ENCODE data around the gene LMBRD2.

DNA sequence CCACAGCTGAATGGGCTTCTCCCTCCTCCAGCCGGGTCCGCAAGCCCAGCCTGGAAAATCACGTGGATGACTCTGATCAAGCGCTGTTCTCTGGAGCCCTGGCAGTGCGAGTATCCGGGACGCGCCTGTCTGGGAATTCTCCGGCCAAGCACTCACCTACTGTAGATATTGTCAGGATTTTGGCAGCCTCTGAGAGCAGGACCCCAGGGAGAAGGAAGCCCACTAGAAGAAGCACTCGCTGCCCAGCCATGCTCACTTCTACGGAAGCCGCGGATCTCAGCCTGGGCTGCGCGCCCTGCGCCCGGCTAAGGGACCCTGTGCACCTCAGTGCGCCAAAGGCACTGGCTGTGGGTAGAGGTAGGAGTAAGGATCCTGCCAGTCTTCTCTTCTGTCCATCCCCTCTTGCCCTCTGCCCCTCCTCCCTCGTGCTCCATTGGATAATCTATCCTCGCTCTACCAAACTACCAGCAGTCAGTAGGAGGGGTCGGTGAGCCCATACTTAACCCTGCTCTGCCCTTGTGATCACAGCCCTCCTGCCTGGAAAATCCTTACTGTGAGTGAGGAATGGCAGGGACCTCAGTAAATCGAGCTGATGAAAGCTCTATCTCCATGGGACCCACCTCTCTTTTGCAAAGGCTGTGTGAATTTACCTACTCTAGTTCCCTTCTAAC, 85.0 kb downstream of the LMBRD2 start, which contains the start of gene UGT3A2:
- TF ChIP-seq, protein P1, sequence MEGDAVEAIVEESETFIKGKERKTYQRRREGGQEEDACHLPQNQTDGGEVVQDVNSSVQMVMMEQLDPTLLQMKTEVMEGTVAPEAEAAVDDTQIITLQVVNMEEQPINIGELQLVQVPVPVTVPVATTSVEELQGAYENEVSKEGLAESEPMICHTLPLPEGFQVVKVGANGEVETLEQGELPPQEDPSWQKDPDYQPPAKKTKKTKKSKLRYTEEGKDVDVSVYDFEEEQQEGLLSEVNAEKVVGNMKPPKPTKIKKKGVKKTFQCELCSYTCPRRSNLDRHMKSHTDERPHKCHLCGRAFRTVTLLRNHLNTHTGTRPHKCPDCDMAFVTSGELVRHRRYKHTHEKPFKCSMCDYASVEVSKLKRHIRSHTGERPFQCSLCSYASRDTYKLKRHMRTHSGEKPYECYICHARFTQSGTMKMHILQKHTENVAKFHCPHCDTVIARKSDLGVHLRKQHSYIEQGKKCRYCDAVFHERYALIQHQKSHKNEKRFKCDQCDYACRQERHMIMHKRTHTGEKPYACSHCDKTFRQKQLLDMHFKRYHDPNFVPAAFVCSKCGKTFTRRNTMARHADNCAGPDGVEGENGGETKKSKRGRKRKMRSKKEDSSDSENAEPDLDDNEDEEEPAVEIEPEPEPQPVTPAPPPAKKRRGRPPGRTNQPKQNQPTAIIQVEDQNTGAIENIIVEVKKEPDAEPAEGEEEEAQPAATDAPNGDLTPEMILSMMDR (IDR thresholded peaks at IDR 0.05): no peak
- TF ChIP-seq POLR2A (IDR thresholded peaks at IDR 0.05): no peak
